Stimulated activated effector memory CD8-positive, alpha-beta T cell treated with anti-CD3 and anti-CD28 coated beads, Interleukin-12 subunit alpha, Interleukin-12 subunit beta, amount 100 ng/mL, for 72 hours (primary cell): Measurements from ENCODE around the gene PITPNM3.

Experiments used
- ATAC-seq: fragments of 150-1000 bp; cut with Tn5 transposase; 2 replicates; pipeline ENCODE4 v1.10.0; 2021
- DNase-seq, 2 donors: peaks; one replicate each; pipeline ENCODE4 v3.0.0; 2021 to 2022; ENCODE audit warnings: low spot score in 2 of 2
- H3K27ac Mint-ChIP-seq: one replicate; pipeline ENCODE4 v1.8.0; 2022; ENCODE audit warnings: mild to moderate bottlenecking, mixed read lengths
- H3K36me3 Mint-ChIP-seq: one replicate; pipeline ENCODE4 v1.8.0; 2022; ENCODE audit warnings: mild to moderate bottlenecking, mixed read lengths
- H3K4me1 Mint-ChIP-seq: one replicate; pipeline ENCODE4 v1.8.0; 2022; ENCODE audit warnings: mixed read lengths
- H3K4me3 Mint-ChIP-seq: one replicate; pipeline ENCODE4 v1.8.0; 2022; ENCODE audit warnings: mild to moderate bottlenecking, mixed read lengths
- H3K9me3 Mint-ChIP-seq: one replicate; pipeline ENCODE4 v1.8.0; 2022; ENCODE audit warnings: mixed read lengths

Gene PITPNM3

GRCh38 chr17:6464446-6465041, 91.8 kb downstream of the PITPNM3 start:
- Mint-ChIP-seq H3K4me1 (peaks cover 14% of the 10 kb centered on the region), H3K4me3 (no peak overlapping the region), H3K27ac (no peak overlapping the region), H3K9me3 (no peaks in the 10 kb centered on the region), H3K36me3 (no peaks in the 10 kb centered on the region)
- ATAC-seq: no peak
- DNase-seq: no peak

GRCh38 chr17:6463616-6464445, 92.5 kb downstream of the PITPNM3 start:
- DNase-seq: no peak
- Mint-ChIP-seq H3K9me3 (no peaks in the 10 kb centered on the region), H3K36me3 (no peaks in the 10 kb centered on the region), H3K4me1 (peaks cover 14% of the 10 kb centered on the region), H3K4me3 (no peak overlapping the region), H3K27ac (no peak overlapping the region)
- no peak for ATAC-seq

DNA sequence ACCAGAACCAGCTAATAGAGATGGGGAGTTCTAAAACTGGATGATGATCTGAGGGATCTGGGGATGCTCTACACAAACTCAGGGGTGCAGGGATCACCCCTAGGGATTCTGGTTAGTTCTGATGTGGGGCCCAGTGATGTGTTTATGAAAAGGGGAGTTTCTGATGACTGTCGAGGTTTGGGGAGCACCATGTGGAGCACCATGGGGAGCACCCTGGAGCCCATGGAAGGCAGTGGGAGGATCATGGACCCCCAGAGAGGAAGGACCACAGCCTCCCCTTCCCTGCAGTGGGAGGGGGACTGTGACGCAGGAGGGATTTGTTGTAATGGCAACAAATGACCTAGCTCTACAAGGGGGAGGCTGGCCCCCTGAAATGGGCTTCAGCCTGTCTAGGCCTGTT, 93.7 kb downstream of the PITPNM3 start:
- Mint-ChIP-seq H3K4me3 (no peak overlapping the region), H3K9me3 (no peaks in the 10 kb centered on the region), H3K36me3 (no peaks in the 10 kb centered on the region), H3K27ac (peak overlapping the region; percentile 18), H3K4me1 (peaks cover 14% of the 10 kb centered on the region)
- DNase-seq: no peak
- no peak for ATAC-seq

GRCh38 chr17:6461792-6462524, 94.4 kb downstream of the PITPNM3 start:
- peak; percentile 50 for ATAC-seq

GRCh38 chr17:6461246-6461645, 95.1 kb downstream of the PITPNM3 start:
- Mint-ChIP-seq H3K4me3 (no peak overlapping the region), H3K9me3 (no peaks in the 10 kb centered on the region), H3K4me1 (peaks cover 26% of the 10 kb centered on the region), H3K36me3 (no peaks in the 10 kb centered on the region), H3K27ac (no peak overlapping the region)
- ATAC-seq: no peak
- DNase-seq: no peak

More at GRCh38 chr17:6461792-6462524, 94.4 kb downstream of the PITPNM3 start:
- H3K4me3 Mint-ChIP-seq: no peak overlapping the region
- H3K27ac Mint-ChIP-seq: peak overlapping the region; percentile 18
- no peak for DNase-seq
- H3K4me1 Mint-ChIP-seq: peaks cover 19% of the 10 kb centered on the region
- H3K9me3 Mint-ChIP-seq: no peaks in the 10 kb centered on the region
- no peaks in the 10 kb centered on the region for H3K36me3 Mint-ChIP-seq

DNA sequence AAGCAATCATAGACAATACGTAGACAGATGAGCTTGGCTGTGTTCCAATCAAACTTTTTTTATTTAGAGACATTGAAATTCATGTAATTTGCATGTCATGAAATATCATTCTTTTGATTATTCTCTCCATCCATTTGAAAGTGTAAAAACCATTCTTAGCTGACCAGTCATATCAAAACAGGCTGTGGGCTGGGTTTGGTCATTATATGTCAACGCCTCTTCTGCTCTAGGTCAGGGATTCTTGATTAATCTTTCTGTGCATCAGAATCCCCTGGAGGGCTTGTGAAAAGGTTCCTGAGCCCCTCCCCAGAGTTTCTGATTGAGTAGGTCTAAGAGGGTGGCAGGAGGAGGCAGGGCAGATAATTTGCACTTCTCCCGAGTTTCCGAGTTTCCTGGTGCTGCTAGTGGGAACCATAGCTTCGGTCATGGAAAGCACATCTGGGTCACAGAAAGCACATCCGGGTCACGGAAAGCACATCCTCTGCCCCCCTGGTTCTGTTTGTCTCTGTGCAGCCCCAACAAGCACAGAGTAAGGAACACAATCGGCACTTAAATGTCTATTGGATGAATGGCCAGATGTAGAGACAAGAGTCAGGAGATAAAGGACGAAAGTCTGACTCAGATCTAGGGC, 95.7 kb downstream of the PITPNM3 start:
- H3K9me3 Mint-ChIP-seq: no peaks in the 10 kb centered on the region
- H3K4me1 Mint-ChIP-seq: peaks cover 28% of the 10 kb centered on the region
- H3K27ac Mint-ChIP-seq: no peak overlapping the region
- ATAC-seq: peak; percentile 40
- DNase-seq: no peak
- H3K4me3 Mint-ChIP-seq: no peak overlapping the region
- no peaks in the 10 kb centered on the region for H3K36me3 Mint-ChIP-seq

DNA sequence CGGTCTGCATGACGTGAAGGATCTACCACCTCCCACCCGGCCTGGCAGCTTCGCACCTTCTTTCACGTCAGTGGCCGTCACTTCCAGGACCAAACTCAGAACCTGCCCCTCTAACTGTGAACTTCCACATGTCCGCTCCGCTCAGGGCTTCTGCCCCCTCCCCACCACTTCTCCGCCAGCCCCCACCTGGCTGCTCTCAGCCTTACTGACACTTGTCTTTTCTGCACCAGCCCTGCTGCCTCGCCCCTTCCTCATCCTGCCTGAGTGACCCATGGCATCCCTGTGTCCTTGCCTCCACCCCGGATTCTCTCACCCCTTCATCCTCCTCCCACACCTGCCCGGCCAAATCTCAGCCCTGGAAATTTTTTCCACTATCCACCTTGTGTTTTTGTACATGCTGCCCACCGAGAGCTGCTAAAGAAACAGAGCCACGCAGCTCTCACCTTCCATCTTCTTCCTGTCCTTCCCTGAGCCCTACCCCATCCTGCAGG, 97.8 kb downstream of the PITPNM3 start:
- DNase-seq (no peak), ATAC-seq (no peak)
- Mint-ChIP-seq H3K27ac (no peak overlapping the region), H3K9me3 (no peaks in the 10 kb centered on the region), H3K36me3 (no peaks in the 10 kb centered on the region), H3K4me1 (peaks cover 32% of the 10 kb centered on the region), H3K4me3 (no peak overlapping the region)

DNA sequence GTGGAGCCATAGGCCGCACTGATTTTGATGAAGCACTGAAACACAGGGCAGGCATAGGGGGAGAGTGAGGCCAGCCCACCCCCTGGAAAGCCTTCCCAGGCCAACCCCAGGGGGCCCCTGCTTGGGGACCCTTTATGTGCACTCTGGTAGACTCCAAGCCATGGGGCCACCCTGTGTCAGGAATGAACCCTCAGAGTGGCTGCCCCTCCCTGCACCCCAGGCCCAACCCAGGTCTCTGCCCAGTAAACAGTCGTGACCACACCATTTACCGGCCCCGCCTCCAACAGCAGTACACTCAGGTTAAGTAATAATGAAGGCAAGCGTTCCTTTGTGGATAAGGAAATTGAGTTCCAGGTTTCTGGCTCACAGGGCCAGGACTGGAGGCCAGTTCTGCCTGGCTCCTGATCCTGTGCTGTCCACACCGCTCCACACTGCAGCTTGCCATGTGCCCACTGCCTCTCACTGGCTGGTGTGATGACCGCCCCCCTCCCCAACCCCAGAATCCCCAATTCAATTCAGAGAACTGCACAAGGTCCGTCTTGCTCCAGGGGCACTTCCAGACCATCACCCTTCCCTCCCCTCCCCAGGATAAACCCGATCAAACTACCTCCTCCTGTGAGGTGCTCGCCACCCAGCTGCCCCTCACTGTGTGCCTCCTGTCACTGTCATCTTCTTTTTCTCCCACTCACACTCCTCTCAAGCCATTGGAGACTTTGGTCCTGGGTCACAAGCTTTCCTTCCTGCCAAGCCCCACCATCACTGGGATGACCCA, 98.5 kb downstream of the PITPNM3 start:
- H3K9me3 Mint-ChIP-seq: no peaks in the 10 kb centered on the region
- no peak overlapping the region for H3K4me3 Mint-ChIP-seq
- peaks cover 38% of the 10 kb centered on the region for H3K4me1 Mint-ChIP-seq
- DNase-seq: no peak
- no peak for ATAC-seq
- no peak overlapping the region for H3K27ac Mint-ChIP-seq
- H3K36me3 Mint-ChIP-seq: no peaks in the 10 kb centered on the region

DNA sequence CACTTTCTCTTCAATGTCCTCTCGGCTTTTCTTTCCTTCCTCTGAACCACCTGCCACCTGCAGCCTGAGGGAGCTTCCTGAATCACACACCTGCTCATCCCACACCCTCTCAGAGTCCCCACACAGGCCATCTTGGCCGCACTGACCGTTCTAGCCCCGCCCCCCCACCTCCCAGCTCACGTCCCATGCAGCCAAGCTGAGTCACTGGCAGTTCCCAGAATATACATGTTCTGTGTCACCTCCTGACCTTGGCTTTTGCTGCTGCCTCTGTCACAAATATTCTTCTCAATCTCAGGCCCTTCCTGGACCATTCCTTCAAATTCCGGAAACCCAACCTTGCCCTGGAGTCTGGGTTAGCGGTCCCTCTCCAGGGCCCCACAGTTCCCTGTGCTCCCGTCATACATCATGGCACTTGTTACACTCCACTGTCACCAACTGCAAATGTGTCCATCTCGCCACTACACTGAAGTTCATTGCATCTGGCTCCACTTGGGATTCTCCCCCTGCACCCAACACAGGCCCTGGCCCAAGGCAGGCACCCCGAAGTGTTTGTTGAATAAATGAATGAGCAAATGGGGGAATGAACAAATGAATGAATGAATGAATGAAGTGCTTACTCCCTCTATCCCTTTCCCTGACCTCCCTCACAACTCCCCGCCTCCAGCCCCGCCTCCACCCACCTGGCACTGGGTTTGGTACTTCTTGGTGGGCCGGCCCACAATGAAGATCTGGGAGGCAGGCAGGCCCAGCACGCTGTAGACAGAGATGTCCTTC, 99.3 kb downstream of the PITPNM3 start:
- Mint-ChIP-seq H3K27ac (no peak overlapping the region), H3K9me3 (no peaks in the 10 kb centered on the region), H3K4me3 (peak overlapping the region; percentile 14), H3K36me3 (no peaks in the 10 kb centered on the region), H3K4me1 (peaks cover 36% of the 10 kb centered on the region)
- DNase-seq (no peak), ATAC-seq (no peak)

DNA sequence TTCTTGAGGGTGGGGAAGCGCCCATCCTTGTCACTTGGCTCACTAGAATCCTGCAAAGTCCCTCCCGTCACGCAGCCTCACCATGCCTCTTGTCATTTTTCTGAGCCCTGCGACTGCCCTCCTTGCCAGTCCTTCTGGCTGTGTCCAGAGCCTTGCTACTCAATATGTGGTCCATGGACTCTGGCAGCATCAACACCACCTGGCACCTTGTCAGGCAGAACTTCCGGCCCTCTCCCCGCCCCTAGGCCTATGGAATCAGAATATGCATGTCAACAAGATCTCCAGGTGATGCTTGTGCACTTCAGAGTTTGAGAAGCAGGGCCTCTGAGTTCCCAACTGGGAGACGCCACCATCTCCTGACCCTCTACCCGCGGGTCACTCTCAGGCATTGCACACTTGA, 100.0 kb downstream of the PITPNM3 start:
- H3K4me1 Mint-ChIP-seq: peaks cover 28% of the 10 kb centered on the region
- no peak overlapping the region for H3K27ac Mint-ChIP-seq
- ATAC-seq: no peak

GRCh38 chr17:6455321-6455705, 101.0 kb downstream of the PITPNM3 start:
- peaks cover 28% of the 10 kb centered on the region for H3K4me1 Mint-ChIP-seq
- H3K27ac Mint-ChIP-seq: no peak overlapping the region
- peak overlapping the region; percentile 34 for H3K4me3 Mint-ChIP-seq
- DNase-seq (no peak), ATAC-seq (peak; percentile 65)
- H3K36me3 Mint-ChIP-seq: no peaks in the 10 kb centered on the region
- H3K9me3 Mint-ChIP-seq: no peaks in the 10 kb centered on the region

More for the DNA sequence above, 100.0 kb downstream of the PITPNM3 start:
- no peak for DNase-seq
- no peaks in the 10 kb centered on the region for H3K36me3 Mint-ChIP-seq
- peak overlapping the region; percentile 14 for H3K4me3 Mint-ChIP-seq
- no peaks in the 10 kb centered on the region for H3K9me3 Mint-ChIP-seq

DNA sequence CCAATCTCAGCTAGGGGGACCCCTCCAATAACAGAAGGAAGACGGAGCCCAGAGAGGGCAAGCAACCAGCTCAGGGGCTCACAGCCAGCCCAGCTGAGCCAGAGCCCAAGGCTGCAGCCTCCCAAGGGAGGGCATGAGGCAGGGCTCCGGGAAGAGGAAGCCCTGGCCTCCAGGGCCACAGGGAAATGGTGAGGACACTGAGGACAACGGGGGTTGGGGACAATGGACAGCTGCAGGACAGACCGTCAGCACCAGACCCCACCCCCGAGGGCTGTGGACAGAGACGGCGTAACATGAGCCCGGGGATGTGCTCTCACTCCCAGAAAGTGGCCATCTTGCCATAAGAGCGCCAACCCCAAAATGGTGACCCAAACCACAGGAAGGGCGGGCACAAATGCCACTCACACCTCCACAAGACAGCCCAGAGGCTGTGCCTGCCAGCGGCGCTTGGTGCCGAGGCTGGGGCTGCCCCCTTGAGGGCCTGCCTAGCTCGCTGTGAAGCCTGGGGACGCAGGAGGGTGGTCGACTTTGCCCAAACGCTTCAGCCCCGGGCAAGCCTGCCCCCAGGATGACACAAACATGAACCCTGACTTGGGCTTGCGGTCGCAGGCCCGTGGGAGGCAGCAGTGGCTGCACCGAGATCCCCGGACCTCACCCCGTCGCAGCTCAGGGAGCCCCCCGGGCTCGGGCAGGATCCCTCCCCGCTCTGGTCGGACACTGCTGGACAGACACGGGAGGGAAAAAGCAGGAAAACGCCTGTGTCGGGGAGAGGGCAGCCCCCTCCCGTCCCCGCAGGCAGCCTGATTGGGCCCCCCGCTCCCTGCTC, 101.6 kb downstream of the PITPNM3 start:
- ATAC-seq (no peak), DNase-seq (no peak)
- H3K27ac Mint-ChIP-seq: no peak overlapping the region
- H3K4me3 Mint-ChIP-seq: peak overlapping the region; percentile 34
- peaks cover 28% of the 10 kb centered on the region for H3K4me1 Mint-ChIP-seq
- no peaks in the 10 kb centered on the region for H3K36me3 Mint-ChIP-seq
- no peaks in the 10 kb centered on the region for H3K9me3 Mint-ChIP-seq

GRCh38 chr17:6453279-6454024, 102.9 kb downstream of the PITPNM3 start:
- Mint-ChIP-seq H3K36me3 (no peaks in the 10 kb centered on the region), H3K4me3 (no peak overlapping the region), H3K9me3 (no peaks in the 10 kb centered on the region), H3K27ac (peak overlapping the region; percentile 20), H3K4me1 (peaks cover 28% of the 10 kb centered on the region)
- DNase-seq: no peak
- ATAC-seq: no peak
